Right cardiac atrium (tissue), 5 donors: ENCODE data around the gene SOX15. TPM values are rescaled to one million over a fixed set of nuclear protein-coding genes. Genes with fewer than 3 reads are reported as not detected.

Experiments
- ATAC-seq, 2 donors: fragments of 200-7000 bp; cut with Tn5 transposase; one replicate each; pipeline versions ENCODE4 v1.8.0 to v1.9.1; 2020; ENCODE audit warnings: moderate library complexity in 2 of 2, mild to moderate bottlenecking in 1 of 2
- DNase-seq, 3 donors: peaks; one replicate each; pipeline ENCODE4 v3.0.0-alpha.2; 2020
- H3K27ac ChIP-seq: one replicate; pipeline ENCODE4 v1.5.1; 2013; ENCODE audit warnings: mild to moderate bottlenecking, low read length, control low read depth, moderate library complexity
- H3K27me3 ChIP-seq: one replicate; pipeline ENCODE4 v1.6.1; 2013; ENCODE audit not compliant: control insufficient read depth, insufficient read depth
- H3K4me1 ChIP-seq: one replicate; pipeline ENCODE4 v1.6.1; 2013; ENCODE audit warnings: low read length; ENCODE audit not compliant: control insufficient read depth, insufficient read depth
- H3K4me3 ChIP-seq: one replicate; pipeline ENCODE4 v1.5.1; 2013; ENCODE audit warnings: low read length, control low read depth
- H3K9me3 ChIP-seq: one replicate; pipeline ENCODE4 v1.6.1; 2013; ENCODE audit warnings: low read length; ENCODE audit not compliant: control insufficient read depth
- WGBS: extraction: QIAGEN DNeasy Blood & Tissue Kit; methylation state at CpG from one replicate; pipeline ENCODE4 v1.1.7; 2013; 5-methylcytosine and 5-hydroxymethylcytosine counted together
- intact Hi-C, 4 donors: fragments of 100-400 bp; cut with DNase I; formaldehyde crosslinking; loops; one replicate each; pipeline versions ENCODE4 v1.11.0 to v1.14.0; 2022 to 2023
- polyA plus RNA-seq: library from polyadenylated mRNA; stranded (reverse); fragments of 200-250 nt; gene quantifications from one replicate; pipeline ENCODE4 v1.2.3, GENCODE V29; 2013
- total RNA-seq, 4 donors: library from RNA; stranded (reverse); fragmentation: NEBNext Ultra II Directional; extraction: Animal tissue kit (Norgen Biotek cat#: 25700); gene quantifications; one replicate each; pipeline ENCODE4 v1.2.1, GENCODE V29; 2021
- donor health status: healthy with polysubstance abuse.
- donor health status: DM: no; HTN: yes; CAD: no.
- donor health status: DM: no; HTN: no; CAD: no.
- donor health status: DM: no; HTN: yes; CAD: no; lungs with severe emphysema.
- donor health status: DM: yes; HTN: yes; CAD: no.

The SOX15 gene
- total and polyA plus RNA-seq, 5 donors: 5.4 to 7.0 (median 6.0) TPM

- intact Hi-C loops: loop anchor here in 2 of 4 donors (5.0 to 10.0 kb wide), 2 partner anchors 39 to 202 kb away; partner anchors contain the start of genes KCTD11 (in 1 of the 2) and TMEM95 (in 1 of the 2)
- Histone ChIP-seq H3K9me3 (no peaks in the 10 kb centered on the region), H3K27ac (no peak overlapping the region), H3K27me3 (no peaks in the 10 kb centered on the region), H3K4me1 (peaks cover 8% of the 10 kb centered on the region), H3K4me3 (no peak overlapping the region)
- DNase-seq (no peak), ATAC-seq (no peak)
- WGBS: 79% methylated on average over 12 of the region's 12 CpGs
Measured at GRCh38 chr17:7556627-7557026, 33.3 kb downstream of the SOX15 start.

GRCh38 chr17:7555320-7555948, 34.5 kb downstream of the SOX15 start:
- no peak for DNase-seq
- no peak for ATAC-seq
- intact Hi-C loops: loop anchor here in 2 of 4 donors (5.0 to 10.0 kb wide), 2 partner anchors 38 to 201 kb away; partner anchors contain the start of genes KCTD11 (in 1 of the 2) and TMEM95 (in 1 of the 2)
- no peaks in the 10 kb centered on the region for H3K27me3 ChIP-seq
- peaks cover 8% of the 10 kb centered on the region for H3K4me1 ChIP-seq
- 69% methylated on average over 10 of the region's 10 CpGs for WGBS
- H3K9me3 ChIP-seq: no peaks in the 10 kb centered on the region
- H3K27ac ChIP-seq: no peak overlapping the region
- H3K4me3 ChIP-seq: no peak overlapping the region

DNA sequence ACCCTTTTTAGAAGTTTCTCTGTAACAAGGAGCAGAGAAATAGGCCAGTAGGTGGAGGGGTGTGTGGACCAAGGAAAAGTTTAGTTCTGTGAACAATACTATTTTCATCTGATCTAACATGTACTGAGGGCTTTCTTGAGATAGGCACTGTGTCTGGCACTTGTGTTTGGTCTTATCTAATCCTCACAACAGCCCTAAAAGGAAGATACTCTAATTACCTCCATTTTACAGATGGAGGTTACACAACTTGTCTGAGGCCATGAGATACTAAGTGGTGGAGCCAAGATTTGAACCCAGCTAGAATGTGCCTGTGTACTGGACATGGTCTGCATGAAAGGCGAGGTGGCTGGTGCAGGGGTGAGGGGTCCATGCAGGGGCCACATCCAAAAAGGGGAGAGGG, 36.5 kb downstream of the SOX15 start:
- no peak overlapping the region for H3K4me3 ChIP-seq
- intact Hi-C loops: loop anchor here in 1 of 4 donors (10.0 kb wide), 1 partner anchor 199 kb away; the partner anchor contains the start of genes KCTD11 and TMEM95
- WGBS: 95% methylated on average over 1 of the region's 1 CpG

DNA sequence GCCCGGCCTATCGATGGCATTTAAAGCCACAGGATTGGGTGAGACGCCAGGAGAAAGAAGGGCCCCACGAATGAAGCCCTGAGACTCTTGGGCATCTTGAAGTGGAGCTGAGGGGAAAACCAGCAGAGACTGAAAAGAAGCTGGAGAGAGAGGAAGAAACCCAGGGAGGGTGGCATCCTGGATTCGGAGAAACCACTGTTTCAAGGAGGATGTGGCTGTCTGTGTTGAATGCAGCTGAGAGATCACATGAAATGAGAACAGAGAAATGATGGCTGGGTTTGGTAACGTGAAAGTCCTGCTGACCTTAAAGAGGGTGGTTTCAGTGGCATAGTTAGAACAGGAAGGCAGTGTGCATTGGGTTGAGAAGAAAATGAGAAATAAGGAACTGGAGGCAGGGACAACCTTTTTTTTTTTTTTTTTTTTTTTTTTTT, 37.3 kb downstream of the SOX15 start:
- intact Hi-C loops: loop anchor here in 1 of 4 donors (10.0 kb wide), 1 partner anchor 198 kb away; the partner anchor contains the start of genes KCTD11 and TMEM95
- no peaks in the 10 kb centered on the region for H3K9me3 ChIP-seq
- 77% methylated on average over 6 of the region's 6 CpGs for WGBS
- no peak for ATAC-seq
- no peaks in the 10 kb centered on the region for H3K27me3 ChIP-seq
- no peak overlapping the region for H3K4me3 ChIP-seq
- peaks cover 5% of the 10 kb centered on the region for H3K4me1 ChIP-seq
- H3K27ac ChIP-seq: no peak overlapping the region
- no peak for DNase-seq

More for the DNA sequence above, 36.5 kb downstream of the SOX15 start:
- Histone ChIP-seq H3K27ac (no peak overlapping the region), H3K27me3 (no peaks in the 10 kb centered on the region), H3K4me1 (peaks cover 5% of the 10 kb centered on the region), H3K9me3 (no peaks in the 10 kb centered on the region)
- DNase-seq (no peak), ATAC-seq (no peak)

GRCh38 chr17:7551396-7551795, 38.5 kb downstream of the SOX15 start:
- Histone ChIP-seq H3K27me3 (no peaks in the 10 kb centered on the region), H3K4me3 (no peak overlapping the region), H3K27ac (no peak overlapping the region), H3K4me1 (no peaks in the 10 kb centered on the region), H3K9me3 (no peaks in the 10 kb centered on the region)
- ATAC-seq (no peak), DNase-seq (no peak)
- intact Hi-C loops: loop anchor here in 1 of 4 donors (10.0 kb wide), 1 partner anchor 197 kb away; the partner anchor contains the start of genes KCTD11 and TMEM95
- 80% methylated on average over 4 of the region's 4 CpGs for WGBS

GRCh38 chr17:7550344-7550743, 39.5 kb downstream of the SOX15 start:
- H3K27me3 ChIP-seq: no peaks in the 10 kb centered on the region
- no peaks in the 10 kb centered on the region for H3K9me3 ChIP-seq
- DNase-seq: no peak
- H3K4me1 ChIP-seq: no peaks in the 10 kb centered on the region
- 27% methylated on average over 6 of the region's 6 CpGs for WGBS
- peak overlapping the region; percentile 44 for H3K27ac ChIP-seq
- intact Hi-C loops: loop anchor here in 1 of 4 donors (10.0 kb wide), 1 partner anchor 196 kb away; the partner anchor contains the start of genes KCTD11 and TMEM95
- ATAC-seq: no peak
- no peak overlapping the region for H3K4me3 ChIP-seq

DNA sequence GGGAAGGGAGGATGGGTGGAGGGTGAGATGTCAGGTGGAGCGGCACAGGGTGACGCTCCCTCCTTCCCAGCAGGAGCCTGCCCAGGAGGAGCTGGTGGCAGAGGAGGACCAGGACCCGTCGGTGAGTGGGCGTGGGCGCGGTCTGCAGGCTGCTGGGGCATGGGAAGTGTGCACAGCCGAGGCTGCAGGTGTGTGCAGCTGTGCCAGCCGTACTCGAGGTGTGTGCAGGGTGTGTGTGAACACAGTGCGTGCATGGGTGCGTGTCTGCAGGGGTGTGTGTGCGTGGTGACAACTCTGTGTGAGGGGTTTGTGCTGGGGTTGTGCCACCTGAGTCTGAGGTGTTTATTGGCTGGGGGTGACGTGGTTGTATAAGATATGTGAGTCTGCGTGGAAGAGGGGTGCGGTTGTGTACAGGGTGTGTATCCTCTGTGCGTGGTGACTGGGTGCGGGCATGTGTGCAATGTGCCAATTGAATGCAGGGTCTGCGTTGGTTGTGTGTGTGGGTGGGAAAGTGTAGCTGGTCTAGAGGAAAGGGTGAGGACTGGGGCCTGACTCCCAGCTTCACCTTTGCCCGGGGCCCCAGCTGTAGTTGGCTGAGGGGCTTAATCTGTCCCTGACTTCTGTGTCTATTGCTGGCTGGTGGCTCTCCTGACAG, 40.4 kb downstream of the SOX15 start:
- H3K27me3 ChIP-seq: no peaks in the 10 kb centered on the region
- peak overlapping the region; percentile 78 for H3K4me3 ChIP-seq
- H3K9me3 ChIP-seq: no peaks in the 10 kb centered on the region
- WGBS: 26% methylated on average over 20 of the region's 20 CpGs
- ATAC-seq (peak; percentile 58 to 71), DNase-seq (no peak)
- H3K27ac ChIP-seq: peak overlapping the region; percentile 83
- no peaks in the 10 kb centered on the region for H3K4me1 ChIP-seq
- intact Hi-C loops: loop anchor here in 1 of 4 donors (10.0 kb wide), 1 partner anchor 195 kb away; the partner anchor contains the start of genes KCTD11 and TMEM95

- ATAC-seq (peak; percentile 90 to 91), DNase-seq (peak; percentile 75 to 92 (median 92))
- intact Hi-C loops: no loop called here
- Histone ChIP-seq H3K4me3 (peak within 1 kb of the TSS; percentile 78), H3K4me1 (peaks cover 4% of the 10 kb centered on the region), H3K27me3 (no peaks in the 10 kb centered on the region), H3K9me3 (no peaks in the 10 kb centered on the region), H3K27ac (peak within 1 kb of the TSS; percentile 92)
- 1% methylated on average over 65 of the region's 65 CpGs for WGBS
Measured at GRCh38 chr17:7548585-7549400, 41.1 kb downstream of the SOX15 start, which contains the start of gene TNFSF12. Gene TNFSF12 (plus strand): TSS chr17:7549058. CDS start chr17:7549154, 96 bp downstream.

DNA sequence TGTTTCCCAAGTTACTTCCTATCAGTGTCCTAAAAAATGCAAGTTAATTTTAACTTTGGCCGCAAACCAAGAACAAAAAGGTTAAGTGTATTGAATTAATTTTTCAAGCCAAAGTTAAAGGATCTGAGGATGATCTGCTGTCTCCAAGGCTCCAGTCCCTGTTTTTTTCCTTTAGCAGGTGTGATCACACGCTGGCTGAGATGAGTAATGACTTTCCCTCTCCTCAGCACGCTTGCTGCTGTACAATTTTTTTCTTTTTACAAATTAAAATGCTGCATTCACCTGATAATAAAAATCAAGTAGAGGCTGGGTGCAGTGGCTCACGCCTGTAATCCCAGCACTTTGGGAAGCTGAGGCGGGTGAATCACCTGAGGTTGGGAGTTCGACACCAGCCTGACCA, 45.0 kb downstream of the SOX15 start:
- peaks cover 4% of the 10 kb centered on the region for H3K4me1 ChIP-seq
- H3K27ac ChIP-seq: no peak overlapping the region
- WGBS: 51% methylated on average over 6 of the region's 6 CpGs
- no peak for ATAC-seq
- no peak for DNase-seq
- no peak overlapping the region for H3K4me3 ChIP-seq
- no peaks in the 10 kb centered on the region for H3K9me3 ChIP-seq
- intact Hi-C loops: no loop called here
- no peaks in the 10 kb centered on the region for H3K27me3 ChIP-seq

DNA sequence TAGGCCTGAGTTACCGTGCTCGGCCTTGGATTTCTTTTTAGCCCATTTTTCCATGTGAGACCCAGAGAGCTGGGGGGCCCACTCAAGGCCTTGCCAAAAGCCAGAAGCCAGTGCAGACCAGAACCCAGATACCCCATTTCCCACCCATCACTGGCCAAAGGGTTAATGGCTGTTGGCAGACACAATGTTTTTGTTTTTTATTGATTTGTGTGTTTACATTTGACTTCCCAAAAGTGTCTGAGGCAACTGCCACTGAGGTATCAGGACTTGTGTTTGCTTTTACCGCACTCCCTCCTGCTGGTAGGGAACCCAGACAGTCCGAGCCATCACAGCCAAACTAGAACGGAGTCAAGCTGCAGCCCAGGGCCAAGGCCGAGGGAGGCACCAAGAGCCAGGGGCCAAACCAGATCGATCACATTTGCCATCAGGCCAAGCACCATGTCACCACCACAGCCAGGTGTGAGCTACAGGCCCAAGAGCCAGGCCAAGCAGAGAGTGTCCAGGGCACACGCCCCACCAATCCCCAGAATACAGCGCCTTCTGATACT, 48.7 kb downstream of the SOX15 start:
- Histone ChIP-seq H3K9me3 (peaks cover 2% of the 10 kb centered on the region), H3K4me1 (peaks cover 4% of the 10 kb centered on the region), H3K27me3 (no peaks in the 10 kb centered on the region), H3K4me3 (no peak overlapping the region), H3K27ac (no peak overlapping the region)
- intact Hi-C loops: no loop called here
- no peak for ATAC-seq
- no peak for DNase-seq
- WGBS: 93% methylated on average over 9 of the region's 9 CpGs
